ENCODE results near the gene FRAS1.

FRAS1 gene

DNA sequence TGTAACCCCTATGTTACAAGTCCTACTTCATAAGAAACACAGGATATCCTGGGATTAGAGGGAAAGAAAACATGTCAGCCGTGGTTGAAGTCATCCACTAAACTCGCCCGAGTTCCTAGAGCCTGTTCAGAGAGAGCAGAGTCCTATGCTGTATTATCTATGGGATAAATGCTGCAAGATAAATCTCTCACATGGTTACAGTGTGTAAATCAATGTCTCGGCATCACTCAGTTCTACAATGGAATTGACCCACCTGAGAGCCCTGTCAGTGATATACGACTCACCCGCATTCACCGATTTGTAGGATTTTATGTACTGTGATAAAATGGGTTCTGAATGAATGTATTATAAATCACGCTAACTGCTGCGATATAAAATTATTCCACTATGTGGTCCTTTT is 366.7 kb downstream of the FRAS1 start:
- Histone ChIP-seq H3K27me3 (no peaks in the 10 kb centered on the region), H3K9me3 (no peaks in the 10 kb centered on the region), H3K4me1 (no peaks in the 10 kb centered on the region), H3K4me3 (ENCODE audit: low read depth, low read length) (no peak overlapping the region), H3K36me3 (peaks cover 21% of the 10 kb centered on the region; the same call in 1 of the 2 replicates)
- no peak for DNase-seq
- no peak for TF ChIP-seq CTCF (IDR thresholded peaks at IDR 0.05; ENCODE audit: low read depth, low read length)

DNA sequence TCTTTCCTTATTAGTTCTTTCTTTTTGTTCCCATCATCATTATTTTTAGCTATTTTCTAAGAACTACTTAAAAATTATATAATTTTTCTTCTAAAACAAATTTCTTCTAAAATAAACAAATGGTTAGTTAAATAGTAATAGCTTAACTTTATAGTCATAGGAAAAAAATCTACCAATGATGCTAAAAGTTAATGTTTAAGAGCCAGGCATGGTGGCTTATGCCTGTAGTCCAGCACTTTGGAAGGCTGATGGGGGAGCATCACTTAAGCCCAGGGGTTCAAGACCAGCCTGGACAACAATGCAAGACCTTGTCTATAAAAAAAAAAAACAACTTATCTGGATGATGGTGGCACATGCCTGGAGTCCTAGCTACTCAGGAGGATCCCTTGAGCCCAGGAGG is 367.3 kb downstream of the FRAS1 start:
- H3K4me3 ChIP-seq (ENCODE audit: low read depth, low read length): no peak overlapping the region
- no peak for DNase-seq
- H3K9me3 ChIP-seq: no peaks in the 10 kb centered on the region
- no peaks in the 10 kb centered on the region for H3K27me3 ChIP-seq
- no peaks in the 10 kb centered on the region for H3K4me1 ChIP-seq
- H3K36me3 ChIP-seq: peaks cover 17% of the 10 kb centered on the region; the same call in 1 of the 2 replicates
- TF ChIP-seq CTCF (IDR thresholded peaks at IDR 0.05; ENCODE audit: low read depth, low read length): no peak

GRCh38 chr4:78426972-78427371 is 369.8 kb downstream of the FRAS1 start:
- no peak overlapping the region for H3K4me3 ChIP-seq (ENCODE audit: low read depth, low read length)

DNA sequence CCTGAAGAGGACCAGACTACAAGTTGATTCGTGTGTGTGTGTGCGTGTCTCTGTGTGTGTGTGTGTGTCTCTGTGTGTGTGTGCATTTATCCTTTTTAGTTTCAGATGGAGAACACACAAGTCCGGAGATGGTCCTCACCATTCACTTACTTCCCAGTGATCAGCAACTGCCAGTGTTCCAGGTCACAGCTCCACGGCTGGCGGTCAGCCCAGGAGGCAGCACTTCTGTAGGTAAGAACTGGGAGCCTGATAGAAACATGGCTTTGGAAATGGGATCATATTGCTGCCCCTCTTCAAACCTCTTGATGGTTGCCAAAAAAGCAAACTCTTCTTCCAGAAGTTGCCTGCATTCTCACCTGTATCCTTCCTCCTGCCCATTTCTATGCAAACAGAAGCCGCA is 371.9 kb downstream of the FRAS1 start:
- Histone ChIP-seq H3K4me3 (ENCODE audit: low read depth, low read length) (no peak overlapping the region), H3K9me3 (no peaks in the 10 kb centered on the region), H3K27me3 (no peaks in the 10 kb centered on the region), H3K36me3 (peaks cover 18% of the 10 kb centered on the region), H3K4me1 (no peaks in the 10 kb centered on the region)
- DNase-seq: no peak
- no peak for TF ChIP-seq CTCF (IDR thresholded peaks at IDR 0.05; ENCODE audit: low read depth, low read length)

More at GRCh38 chr4:78426972-78427371, 369.8 kb downstream of the FRAS1 start:
- no peak for TF ChIP-seq CTCF (IDR thresholded peaks at IDR 0.05; ENCODE audit: low read depth, low read length)
- no peaks in the 10 kb centered on the region for H3K27me3 ChIP-seq
- no peak for DNase-seq
- no peaks in the 10 kb centered on the region for H3K9me3 ChIP-seq
- no peaks in the 10 kb centered on the region for H3K4me1 ChIP-seq
- H3K36me3 ChIP-seq: peaks cover 18% of the 10 kb centered on the region

DNA sequence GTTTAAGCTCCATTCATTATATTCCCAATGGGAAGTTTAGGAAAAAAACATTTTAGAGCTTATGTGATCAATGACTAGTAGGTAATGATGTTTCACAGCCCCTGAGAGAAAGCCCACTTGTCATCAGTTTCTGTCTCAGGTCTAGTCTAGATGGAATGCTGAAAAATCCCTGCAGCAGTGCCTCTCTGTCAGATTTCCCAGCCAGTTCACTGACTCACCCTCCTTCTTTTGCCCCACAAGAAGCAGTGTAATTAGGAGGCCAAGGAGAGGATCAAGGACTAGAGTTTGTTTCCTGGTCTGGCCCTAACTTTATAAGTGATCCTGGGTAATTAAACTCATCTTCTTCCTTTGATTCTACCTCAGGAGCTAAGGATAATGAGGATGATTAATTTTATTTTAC is 375.8 kb downstream of the FRAS1 start:
- no peaks in the 10 kb centered on the region for H3K4me1 ChIP-seq
- no peaks in the 10 kb centered on the region for H3K9me3 ChIP-seq
- no peak for TF ChIP-seq CTCF (IDR thresholded peaks at IDR 0.05; ENCODE audit: low read depth, low read length)
- DNase-seq: no peak
- H3K4me3 ChIP-seq (ENCODE audit: low read depth, low read length): no peak overlapping the region
- no peaks in the 10 kb centered on the region for H3K27me3 ChIP-seq
- peaks cover 10% of the 10 kb centered on the region for H3K36me3 ChIP-seq

DNA sequence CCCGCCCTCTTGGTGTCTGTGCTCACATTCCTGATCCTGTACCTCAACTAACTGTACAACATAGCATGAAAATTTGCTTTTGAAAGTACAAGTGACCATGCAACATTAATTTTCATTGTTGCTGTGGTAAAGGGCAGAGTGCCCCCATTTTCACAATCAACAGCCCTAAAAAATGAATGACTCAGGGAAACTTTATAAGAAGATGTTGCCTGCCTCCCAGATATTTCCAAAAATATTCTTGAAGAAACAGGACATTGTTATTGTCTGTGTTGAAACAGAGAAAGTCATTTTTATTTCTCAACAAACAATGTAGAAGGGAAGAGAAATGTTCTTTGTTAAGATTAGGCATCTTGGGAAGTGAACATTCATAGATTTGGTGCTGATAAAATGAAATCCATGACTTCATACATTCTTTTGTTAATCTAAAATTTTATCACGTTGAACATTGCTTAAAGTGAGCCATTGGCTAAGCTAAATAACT is 380.5 kb downstream of the FRAS1 start:
- Histone ChIP-seq H3K9me3 (no peaks in the 10 kb centered on the region), H3K4me1 (no peaks in the 10 kb centered on the region), H3K27me3 (no peaks in the 10 kb centered on the region), H3K4me3 (ENCODE audit: low read depth, low read length) (no peak overlapping the region), H3K36me3 (peaks cover 5% of the 10 kb centered on the region)
- no peak for TF ChIP-seq CTCF (IDR thresholded peaks at IDR 0.05; ENCODE audit: low read depth, low read length)
- DNase-seq: no peak

All from BE2C (cell line).